Ammon's horn (tissue), 1 donor: Measurements from ENCODE around the gene DMD.
A peak's percentile ranks its signal among the peaks of the same experiment; 100 is the strongest.
"Not testable (repeated sequence)": the region's sequence is repeated elsewhere in the genome, so short reads cannot be mapped to it uniquely, and the experiment has no call there.

Experiments
- DNase-seq: peaks from one replicate; pipeline ENCODE4 v3.0.0-alpha.2; 2016; ENCODE audit warnings: low spot score

The DMD gene

GRCh38 chrX:33156152-33156726 is 55.1 kb downstream of the DMD start:
- DNase-seq = no peak

- no peak for DNase-seq
These were observed 61.8 kb downstream of the DMD start for GRCh38 chrX:33149580-33149979.

- DNase-seq = no peak
These were observed 62.3 kb downstream of the DMD start for GRCh38 chrX:33149085-33149484.

GRCh38 chrX:33142331-33142730 is 69.0 kb downstream of the DMD start:
- DNase-seq = no peak

- DNase-seq = no peak
These were observed 72.6 kb downstream of the DMD start for GRCh38 chrX:33138677-33139249.

GRCh38 chrX:33134164-33134563 is 77.2 kb downstream of the DMD start:
- no peak for DNase-seq

GRCh38 chrX:33133320-33133719 is 78.0 kb downstream of the DMD start:
- no peak for DNase-seq

- no peak for DNase-seq
These were observed 78.8 kb downstream of the DMD start for GRCh38 chrX:33132569-33132968.

GRCh38 chrX:33129607-33130006 is 81.7 kb downstream of the DMD start:
- no peak for DNase-seq

- DNase-seq = no peak
These were observed 83.1 kb downstream of the DMD start for GRCh38 chrX:33128048-33128805.

- DNase-seq = no peak
These were observed 84.9 kb downstream of the DMD start for GRCh38 chrX:33126469-33126868.

GRCh38 chrX:33109858-33110257 is 101.5 kb downstream of the DMD start:
- DNase-seq = no peak

- no peak for DNase-seq
These were observed 104.6 kb downstream of the DMD start for GRCh38 chrX:33106737-33107136.

- no peak for DNase-seq
These were observed 116.3 kb downstream of the DMD start for GRCh38 chrX:33095079-33095478.

- DNase-seq = no peak
These were observed 123.9 kb downstream of the DMD start for GRCh38 chrX:33087411-33087810.

GRCh38 chrX:33086886-33087285 is 124.5 kb downstream of the DMD start:
- DNase-seq = no peak

GRCh38 chrX:33082371-33082770 is 129.0 kb downstream of the DMD start:
- DNase-seq = no peak

- no peak for DNase-seq
These were observed 133.1 kb downstream of the DMD start for GRCh38 chrX:33078273-33078672.

GRCh38 chrX:33073660-33074059 is 137.7 kb downstream of the DMD start:
- DNase-seq = not testable (repeated sequence)

- DNase-seq = no peak
These were observed 145.9 kb downstream of the DMD start for GRCh38 chrX:33065415-33065814.

GRCh38 chrX:33062041-33062440 is 149.3 kb downstream of the DMD start:
- DNase-seq = peak; percentile 8

GRCh38 chrX:33053001-33053400 is 158.3 kb downstream of the DMD start:
- DNase-seq = no peak

- no peak for DNase-seq
These were observed 165.5 kb downstream of the DMD start for GRCh38 chrX:33045882-33046281.

- DNase-seq = no peak
These were observed 166.1 kb downstream of the DMD start for GRCh38 chrX:33045245-33045644.
